Hepatocyte (in vitro differentiated cells): ENCODE data around the gene GYPC. TPM values are rescaled to one million over a fixed set of nuclear protein-coding genes. Genes with fewer than 3 reads are reported as not detected.

Source experiments
- DNase-seq: peaks from one replicate; pipeline ENCODE4 v3.0.0-alpha.2; 2016; ENCODE audit warnings: low spot score
- H2AFZ ChIP-seq: fragments of 200-600 bp; sonication (generic); 2 replicates; pipeline ENCODE4 v1.6.0; 2016; ENCODE audit warnings: antibody characterized with exemption, mild to moderate bottlenecking
- H3K27ac ChIP-seq: fragments of 200-600 bp; sonication (generic); 2 replicates; pipeline ENCODE4 v1.5.1; 2016; ENCODE audit warnings: mild to moderate bottlenecking
- H3K27me3 ChIP-seq: fragments of 200-600 bp; sonication (generic); 2 replicates; pipeline ENCODE4 v1.6.1; 2016
- H3K36me3 ChIP-seq: fragments of 200-600 bp; sonication (generic); replicated peaks from 2 replicates; pipeline ENCODE4 v1.5.1; 2016; ENCODE audit warnings: low read depth; ENCODE audit not compliant: insufficient read depth
- H3K4me1 ChIP-seq: fragments of 200-600 bp; sonication (generic); 2 replicates; pipeline ENCODE4 v1.5.1; 2016; ENCODE audit warnings: mild to moderate bottlenecking, moderate library complexity; ENCODE audit not compliant: insufficient read depth
- H3K4me2 ChIP-seq: fragments of 200-600 bp; sonication (generic); 2 replicates; pipeline ENCODE4 v1.6.0; 2016
- H3K4me3 ChIP-seq: fragments of 200-600 bp; sonication (generic); 2 replicates; pipeline ENCODE4 v1.5.1; 2016; ENCODE audit warnings: mild to moderate bottlenecking
- H3K79me2 ChIP-seq: fragments of 200-600 bp; sonication (generic); 2 replicates; pipeline ENCODE4 v1.6.0; 2017; ENCODE audit warnings: mild to moderate bottlenecking
- H3K9me2 ChIP-seq: fragments of 200-600 bp; sonication (generic); replicated peaks from 2 replicates; pipeline ENCODE4 v1.6.0; 2017; ENCODE audit warnings: mild to moderate bottlenecking; ENCODE audit not compliant: insufficient read depth
- H3K9me3 ChIP-seq: fragments of 200-600 bp; sonication (generic); 2 replicates; pipeline ENCODE4 v1.5.1; 2016; ENCODE audit warnings: low read depth, mild to moderate bottlenecking
- H4K20me1 ChIP-seq: fragments of 200-600 bp; sonication (generic); 2 replicates; pipeline ENCODE4 v1.6.0; 2016; ENCODE audit warnings: mild to moderate bottlenecking; ENCODE audit not compliant: insufficient read depth, poor library complexity, severe bottlenecking
- CTCF ChIP-seq: fragments of 200-600 bp; sonication (generic); IDR thresholded peaks from 2 replicates; pipeline ENCODE4 v1.5.1; 2016; ENCODE audit warnings: antibody characterized with exemption, mild to moderate bottlenecking; ENCODE audit not compliant: poor library complexity
- EZH2 ChIP-seq: fragments of 200-600 bp; sonication (generic); IDR thresholded peaks from 2 replicates; pipeline ENCODE4 v1.6.1; 2016; ENCODE audit warnings: antibody characterized with exemption, mild to moderate bottlenecking, borderline replicate concordance
- EZH2phosphoT487 ChIP-seq: fragments of 200-600 bp; sonication (generic); IDR thresholded peaks from one replicate; pipeline ENCODE4 v1.6.1; 2018; ENCODE audit warnings: antibody characterized with exemption, mild to moderate bottlenecking, low read depth, moderate library complexity; ENCODE audit not compliant: unreplicated experiment, severe bottlenecking
- WGBS: methylation state at CpG from one replicate; pipeline ENCODE4 v1.1.6; 2016; ENCODE audit warnings: low lambda C conversion rate; ENCODE audit errors: missing lambda C conversion rate; 5-methylcytosine and 5-hydroxymethylcytosine counted together
- polyA plus RNA-seq: library from polyadenylated mRNA; unstranded; fragments of >200 nt; fragmentation: Nextera tagmentation; extraction: Ambion mirVana; gene quantifications from 2 replicates; pipeline ENCODE4 v1.2.1, GENCODE V29; 2016
- total RNA-seq: library from RNA; depleted of rRNA; stranded (reverse); fragments of >200 nt; gene quantifications from 2 replicates; pipeline ENCODE4 v1.2.3, GENCODE V29; 2014

The GYPC gene
- total and polyA plus RNA-seq, 2 experiments from 2014 or later, result 35.0 to 87.7 TPM

GRCh38 chr2:126653761-126654160, 2.2 kb upstream of the GYPC start:
- H2AFZ ChIP-seq, result no peak overlapping the region
- H3K27me3 ChIP-seq, result no peaks in the 10 kb centered on the region
- no peaks in the 10 kb centered on the region for H3K36me3 ChIP-seq
- peaks cover 18% of the 10 kb centered on the region for H3K4me1 ChIP-seq
- no peak overlapping the region for H3K4me2 ChIP-seq
- 96% methylated on average over 4 of the region's 4 CpGs for WGBS
- no peak for DNase-seq
- no peaks in the 10 kb centered on the region for H3K9me3 ChIP-seq
- H3K79me2 ChIP-seq, result peaks cover 4% of the 10 kb centered on the region
- no peak overlapping the region for H3K4me3 ChIP-seq
- no peaks in the 10 kb centered on the region for H3K9me2 ChIP-seq
- no peak for TF ChIP-seq CTCF
- no peak for TF ChIP-seq EZH2
- TF ChIP-seq EZH2phosphoT487, result no peak
- H3K27ac ChIP-seq, result no peak overlapping the region
- H4K20me1 ChIP-seq, result no peaks in the 10 kb centered on the region

- H3K27ac ChIP-seq, result peak overlapping the region; percentile 93
Observed at GRCh38 chr2:126655051-126655450, 907 bp upstream of the GYPC start.

GRCh38 chr2:126656431-126657147, 631 bp downstream of the GYPC start:
- Histone ChIP-seq H3K36me3 (no peaks in the 10 kb centered on the region), H3K4me1 (peaks cover 18% of the 10 kb centered on the region), H3K27ac (peak overlapping the region; percentile 93), H3K79me2 (peaks cover 20% of the 10 kb centered on the region), H2AFZ (peak overlapping the region; percentile 53), H4K20me1 (no peaks in the 10 kb centered on the region), H3K27me3 (no peaks in the 10 kb centered on the region), H3K4me2 (peak overlapping the region; percentile 92), H3K9me2 (no peaks in the 10 kb centered on the region), H3K9me3 (no peaks in the 10 kb centered on the region), H3K4me3 (peak overlapping the region; percentile 69)
- TF ChIP-seq CTCF (no peak), EZH2 (no peak), EZH2phosphoT487 (no peak)
- DNase-seq, result peak; percentile 58
- 5% methylated on average over 38 of the region's 38 CpGs for WGBS

More at GRCh38 chr2:126655051-126655450, 907 bp upstream of the GYPC start:
- no peaks in the 10 kb centered on the region for H3K9me2 ChIP-seq
- TF ChIP-seq CTCF, result no peak
- no peak for TF ChIP-seq EZH2
- TF ChIP-seq EZH2phosphoT487, result no peak
- peaks cover 14% of the 10 kb centered on the region for H3K79me2 ChIP-seq
- no peak for DNase-seq
- no peak overlapping the region for H3K4me3 ChIP-seq
- no peak overlapping the region for H2AFZ ChIP-seq
- H3K9me3 ChIP-seq, result no peaks in the 10 kb centered on the region
- H3K36me3 ChIP-seq, result no peaks in the 10 kb centered on the region
- no peaks in the 10 kb centered on the region for H3K27me3 ChIP-seq
- H4K20me1 ChIP-seq, result no peaks in the 10 kb centered on the region
- H3K4me2 ChIP-seq, result peak overlapping the region; percentile 92
- 79% methylated on average over 7 of the region's 7 CpGs for whole genome bisulfite sequencing
- H3K4me1 ChIP-seq, result peaks cover 18% of the 10 kb centered on the region
